SK-N-SH treated with all-trans-retinoic acid at 6 μM for 48 hours (cell line): ENCODE results near the gene ANKRD44.
"Not testable (repeated sequence)": the region's sequence is repeated elsewhere in the genome, so short reads cannot be mapped to it uniquely, and the experiment has no call there.

ENCODE experiments used
- ATAC-seq: fragments of 200-7000 bp; cut with Tn5 transposase; 3 replicates; pipeline ENCODE4 v1.9.1; 2020; ENCODE audit warnings: mild to moderate bottlenecking, moderate library complexity
- ARNTL ChIP-seq: fragments of 450-650 bp; formaldehyde crosslinking; IDR thresholded peaks from 2 replicates; pipeline ENCODE4 v1.5.0; 2020; ENCODE audit warnings: low read depth, mild to moderate bottlenecking, moderate library complexity, borderline replicate concordance
- BACH2 ChIP-seq: fragments of 250-450 bp; sonication (Bioruptor Pico); IDR thresholded peaks from 2 replicates; pipeline ENCODE4 v1.9.0; 2021; ENCODE audit warnings: mild to moderate bottlenecking, borderline replicate concordance
- CREB5 ChIP-seq: fragments of 250-450 bp; sonication (Bioruptor Pico); IDR thresholded peaks from 2 replicates; pipeline ENCODE4 v1.5.1; 2020; ENCODE audit warnings: low read depth, mild to moderate bottlenecking, moderate library complexity
- CSDC2 ChIP-seq: fragments of 250-450 bp; sonication (Bioruptor Pico); IDR thresholded peaks from 2 replicates; pipeline ENCODE4 v1.5.0; 2020; ENCODE audit warnings: mild to moderate bottlenecking, moderate library complexity
- CSRNP3 ChIP-seq: fragments of 250-450 bp; sonication (Bioruptor Pico); IDR thresholded peaks from 2 replicates; pipeline ENCODE4 v1.5.1; 2021; ENCODE audit warnings: mild to moderate bottlenecking, moderate library complexity
- ESRRG ChIP-seq: fragments of 250-450 bp; sonication (Bioruptor Pico); IDR thresholded peaks from 2 replicates; pipeline ENCODE4 v1.6.1; 2021; ENCODE audit warnings: mild to moderate bottlenecking
- GLIS3 ChIP-seq: fragments of 250-450 bp; sonication (Bioruptor Pico); IDR thresholded peaks from 2 replicates; pipeline ENCODE4 v1.5.0; 2020; ENCODE audit warnings: mild to moderate bottlenecking, moderate library complexity
- ISL1 ChIP-seq: fragments of 250-450 bp; sonication (Bioruptor Pico); IDR thresholded peaks from 2 replicates; pipeline ENCODE4 v2.1.2; 2022; ENCODE audit warnings: mild to moderate bottlenecking, moderate library complexity
- OSR1 ChIP-seq: fragments of 250-450 bp; sonication (Bioruptor Pico); IDR thresholded peaks from 2 replicates; pipeline ENCODE4 v1.8.0; 2022; ENCODE audit warnings: moderate library complexity, mild to moderate bottlenecking, inconsistent platforms
- PATZ1 ChIP-seq: fragments of 250-450 bp; sonication (Bioruptor Pico); IDR thresholded peaks from 2 replicates; pipeline ENCODE4 v1.8.0; 2020; ENCODE audit warnings: mild to moderate bottlenecking, moderate library complexity, borderline replicate concordance
- PPARA ChIP-seq: fragments of 250-450 bp; sonication (Bioruptor Pico); IDR thresholded peaks from 2 replicates; pipeline ENCODE4 v1.5.0; 2020; ENCODE audit warnings: mild to moderate bottlenecking, borderline replicate concordance
- RARB ChIP-seq: fragments of 250-450 bp; sonication (Bioruptor Pico); IDR thresholded peaks from 2 replicates; pipeline ENCODE4 v1.8.0; 2021; ENCODE audit warnings: mild to moderate bottlenecking, moderate library complexity
- SNAI2 ChIP-seq: fragments of 250-450 bp; sonication (Bioruptor Pico); IDR thresholded peaks from 2 replicates; pipeline ENCODE4 v1.5.0; 2020; ENCODE audit warnings: mild to moderate bottlenecking, moderate library complexity
- TCF4 ChIP-seq: fragments of 250-450 bp; sonication (Bioruptor Pico); IDR thresholded peaks from 2 replicates; pipeline ENCODE4 v1.8.0; 2021; ENCODE audit warnings: mild to moderate bottlenecking, moderate library complexity, borderline replicate concordance
- TOX ChIP-seq: fragments of 250-450 bp; sonication (Bioruptor Pico); IDR thresholded peaks from 2 replicates; pipeline ENCODE4 v1.8.0; 2021; ENCODE audit warnings: mild to moderate bottlenecking, moderate library complexity, borderline replicate concordance
- TSHZ2 ChIP-seq: fragments of 250-450 bp; sonication (Bioruptor Pico); IDR thresholded peaks from 2 replicates; pipeline ENCODE4 v1.5.0; 2020; ENCODE audit warnings: mild to moderate bottlenecking, moderate library complexity
- ZC3H10 ChIP-seq: fragments of 250-450 bp; sonication (Bioruptor Pico); IDR thresholded peaks from 2 replicates; pipeline ENCODE4 v1.5.1; 2021; ENCODE audit warnings: mild to moderate bottlenecking, moderate library complexity
- ZFP3 ChIP-seq: fragments of 250-450 bp; sonication (Bioruptor Pico); IDR thresholded peaks from 2 replicates; pipeline ENCODE4 v1.5.0; 2020; ENCODE audit warnings: mild to moderate bottlenecking, moderate library complexity
- ZFP30 ChIP-seq: fragments of 450-650 bp; formaldehyde crosslinking; IDR thresholded peaks from 2 replicates; pipeline ENCODE4 v1.5.0; 2022; ENCODE audit warnings: mild to moderate bottlenecking, moderate library complexity
- ZNF565 ChIP-seq: fragments of 450-650 bp; formaldehyde crosslinking; conservative IDR thresholded peaks from 2 replicates; pipeline ENCODE4 v1.5.0; 2020; ENCODE audit warnings: low read depth, mild to moderate bottlenecking, moderate library complexity
- ZNF70 ChIP-seq: fragments of 450-650 bp; formaldehyde crosslinking; IDR thresholded peaks from 2 replicates; pipeline ENCODE4 v1.5.0; 2020; ENCODE audit warnings: mild to moderate bottlenecking, moderate library complexity
- ZNF8 ChIP-seq: fragments of 450-650 bp; formaldehyde crosslinking; IDR thresholded peaks from 2 replicates; pipeline ENCODE4 v1.5.0; 2020; ENCODE audit warnings: mild to moderate bottlenecking, moderate library complexity

ANKRD44 gene

GRCh38 chr2:197069958-197070357 is 240.6 kb downstream of the ANKRD44 start (continued):
- TF ChIP-seq CSDC2 = no peak
- no peak for TF ChIP-seq ZNF8 (CRISPR knock-in tag)
- TF ChIP-seq BACH2 = no peak
- no peak for TF ChIP-seq ZNF70 (CRISPR knock-in tag)

GRCh38 chr2:197062574-197062973 is 248.0 kb downstream of the ANKRD44 start:
- not testable (repeated sequence) for ATAC-seq

- TF ChIP-seq TCF4 (CRISPR knock-in tag) (peak; percentile 73; the same call in 1 of the 2 replicates), PATZ1 (CRISPR knock-in tag) (no peak)
- ATAC-seq = no peak
Measured at GRCh38 chr2:197059477-197059876, 251.1 kb downstream of the ANKRD44 start.

- no peak for ATAC-seq
- TF ChIP-seq ISL1 (CRISPR knock-in tag) (no peak), TCF4 (CRISPR knock-in tag) (no peak), ZNF8 (CRISPR knock-in tag) (no peak), SNAI2 (CRISPR knock-in tag) (no peak), OSR1 (CRISPR knock-in tag) (no peak), CSRNP3 (no peak), ZFP30 (no peak), ESRRG (CRISPR knock-in tag) (no peak), ZC3H10 (CRISPR knock-in tag) (no peak), TOX (CRISPR knock-in tag) (no peak), ARNTL (CRISPR knock-in tag) (no peak), ZFP3 (CRISPR knock-in tag) (no peak), ZNF565 (CRISPR knock-in tag) (no peak), CSDC2 (no peak), CREB5 (CRISPR knock-in tag) (no peak), RARB (CRISPR knock-in tag) (no peak), TSHZ2 (CRISPR knock-in tag) (no peak), GLIS3 (CRISPR knock-in tag) (no peak), PPARA (CRISPR knock-in tag) (no peak), ZNF70 (CRISPR knock-in tag) (no peak)
Measured at GRCh38 chr2:197058777-197059300, 251.7 kb downstream of the ANKRD44 start.

- TF ChIP-seq SNAI2 (CRISPR knock-in tag) (no peak), ZNF70 (CRISPR knock-in tag) (no peak), CREB5 (CRISPR knock-in tag) (no peak), GLIS3 (CRISPR knock-in tag) (no peak), ZNF565 (CRISPR knock-in tag) (no peak), RARB (CRISPR knock-in tag) (no peak)
- TF ChIP-seq, all 23 proteins: peak for 0
- ATAC-seq = no peak
Measured at GRCh38 chr2:197057959-197058358, 252.6 kb downstream of the ANKRD44 start.
